ENCODE measurements around the gene TRIM8. TPM values are rescaled to one million over a fixed set of nuclear protein-coding genes. Genes with fewer than 3 reads are reported as not detected.

Gene TRIM8
- total RNA-seq, 1 experiment from 2014 or later: 73.0 TPM

GRCh38 chr10:102682416-102682815, 38.1 kb downstream of the TRIM8 start:
- Histone ChIP-seq H3K36me3 (ENCODE audit: low read depth) (no peaks in the 10 kb centered on the region), H3K4me1 (replicated peaks; ENCODE audit: insufficient read depth) (no peaks in the 10 kb centered on the region), H3K27ac (no peak overlapping the region), H3K4me3 (no peak overlapping the region), H4K20me1 (ENCODE audit: insufficient read depth) (no peaks in the 10 kb centered on the region), H3K79me2 (ENCODE audit: low read depth) (no peaks in the 10 kb centered on the region), H3K27me3 (ENCODE audit: insufficient read depth, low read depth) (no peaks in the 10 kb centered on the region), H3K9me2 (ENCODE audit: insufficient read depth) (no peaks in the 10 kb centered on the region), H3K4me2 (no peak overlapping the region), H3F3A (ENCODE audit: insufficient read depth, low read depth) (no peaks in the 10 kb centered on the region), H2AFZ (no peak overlapping the region), H3K9me3 (ENCODE audit: insufficient read depth, low read depth) (no peaks in the 10 kb centered on the region)
- BruUV-seq (replicated peaks): no TSS peak
- ChIA-PET POLR2A (ENCODE audit: unreplicated experiment) (no interaction called here), CTCF (no interaction called here)
- intact Hi-C loops (cut with micrococcal nuclease; ENCODE audit: unreplicated experiment): no loop called here
- TF ChIP-seq CTCF (conservative IDR thresholded peaks at IDR 0.05) (no peak), EZH2 (IDR thresholded peaks at IDR 0.05; ENCODE audit: low read depth) (no peak)
- DNase-seq: no peak

GRCh38 chr10:102682981-102683380, 38.7 kb downstream of the TRIM8 start:
- no peaks in the 10 kb centered on the region for H3F3A ChIP-seq (ENCODE audit: insufficient read depth, low read depth)
- CTCF ChIA-PET: no interaction called here
- no peaks in the 10 kb centered on the region for H3K9me3 ChIP-seq (ENCODE audit: insufficient read depth, low read depth)
- no peak overlapping the region for H2AFZ ChIP-seq
- no peaks in the 10 kb centered on the region for H3K36me3 ChIP-seq (ENCODE audit: low read depth)
- POLR2A ChIA-PET (ENCODE audit: unreplicated experiment): no interaction called here
- H3K27ac ChIP-seq: no peak overlapping the region
- no peaks in the 10 kb centered on the region for H3K79me2 ChIP-seq (ENCODE audit: low read depth)
- intact Hi-C loops (cut with micrococcal nuclease; ENCODE audit: unreplicated experiment): no loop called here
- H4K20me1 ChIP-seq (ENCODE audit: insufficient read depth): no peaks in the 10 kb centered on the region
- no peak for DNase-seq
- BruUV-seq (replicated peaks): no TSS peak
- H3K4me1 ChIP-seq (replicated peaks; ENCODE audit: insufficient read depth): no peaks in the 10 kb centered on the region
- no peak for TF ChIP-seq CTCF (conservative IDR thresholded peaks at IDR 0.05)
- TF ChIP-seq EZH2 (IDR thresholded peaks at IDR 0.05; ENCODE audit: low read depth): no peak
- no peaks in the 10 kb centered on the region for H3K27me3 ChIP-seq (ENCODE audit: insufficient read depth, low read depth)
- H3K4me2 ChIP-seq: no peak overlapping the region
- H3K4me3 ChIP-seq: no peak overlapping the region
- no peaks in the 10 kb centered on the region for H3K9me2 ChIP-seq (ENCODE audit: insufficient read depth)

- H3K9me3 ChIP-seq (ENCODE audit: insufficient read depth, low read depth): no peaks in the 10 kb centered on the region
- CTCF ChIA-PET: no interaction called here
- no peaks in the 10 kb centered on the region for H3F3A ChIP-seq (ENCODE audit: insufficient read depth, low read depth)
- intact Hi-C loops (cut with micrococcal nuclease; ENCODE audit: unreplicated experiment): no loop called here
- POLR2A ChIA-PET (ENCODE audit: unreplicated experiment): no interaction called here
- no peak overlapping the region for H3K27ac ChIP-seq
- H3K36me3 ChIP-seq (ENCODE audit: low read depth): no peaks in the 10 kb centered on the region
- no TSS peak for BruUV-seq (replicated peaks)
- no peak overlapping the region for H3K4me2 ChIP-seq
- TF ChIP-seq CTCF (conservative IDR thresholded peaks at IDR 0.05): no peak
- no peak for TF ChIP-seq EZH2 (IDR thresholded peaks at IDR 0.05; ENCODE audit: low read depth)
- no peak overlapping the region for H3K4me3 ChIP-seq
- H3K79me2 ChIP-seq (ENCODE audit: low read depth): no peaks in the 10 kb centered on the region
- H3K27me3 ChIP-seq (ENCODE audit: insufficient read depth, low read depth): no peaks in the 10 kb centered on the region
- H3K4me1 ChIP-seq (replicated peaks; ENCODE audit: insufficient read depth): no peaks in the 10 kb centered on the region
- H4K20me1 ChIP-seq (ENCODE audit: insufficient read depth): no peaks in the 10 kb centered on the region
- H2AFZ ChIP-seq: no peak overlapping the region
- no peaks in the 10 kb centered on the region for H3K9me2 ChIP-seq (ENCODE audit: insufficient read depth)
- no peak for DNase-seq
These were observed 39.5 kb downstream of the TRIM8 start for GRCh38 chr10:102683736-102684135.
